22Rv1 (cell line): ENCODE results near the gene CARD11.

Experiments
- ZFX ChIP-seq: fragments of 450-650 bp; IDR thresholded peaks from 2 replicates; pipeline ENCODE4 v1.6.1; 2017; ENCODE audit warnings: antibody characterized with exemption, borderline replicate concordance
- TF ChIP-seq, protein P1 (sequence below): fragments of 450-650 bp; IDR thresholded peaks from 2 replicates; pipeline ENCODE4 v1.5.1; 2017; ENCODE audit warnings: mild to moderate bottlenecking

DNA sequence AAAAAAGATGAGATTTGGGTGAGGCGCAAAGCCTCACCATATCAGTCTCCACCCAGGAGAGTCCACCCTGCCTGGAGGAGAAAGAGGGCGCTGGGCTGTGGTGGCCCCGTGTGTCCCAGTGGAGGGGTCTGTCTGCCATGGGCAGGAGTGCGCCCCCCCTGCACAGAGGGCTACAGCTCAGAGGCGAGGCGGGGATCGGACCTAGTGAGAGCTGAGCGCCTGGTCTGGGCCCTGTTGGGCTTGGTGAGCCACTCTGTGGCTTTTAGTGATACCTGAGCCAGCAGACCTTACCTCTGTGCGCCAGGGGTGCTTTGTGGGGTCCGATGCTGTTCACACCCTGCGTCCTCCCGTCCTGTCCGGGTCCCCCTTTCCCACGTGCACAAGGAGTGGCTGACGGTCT is 173.7 kb downstream of the CARD11 start:
- TF ChIP-seq, protein P1, sequence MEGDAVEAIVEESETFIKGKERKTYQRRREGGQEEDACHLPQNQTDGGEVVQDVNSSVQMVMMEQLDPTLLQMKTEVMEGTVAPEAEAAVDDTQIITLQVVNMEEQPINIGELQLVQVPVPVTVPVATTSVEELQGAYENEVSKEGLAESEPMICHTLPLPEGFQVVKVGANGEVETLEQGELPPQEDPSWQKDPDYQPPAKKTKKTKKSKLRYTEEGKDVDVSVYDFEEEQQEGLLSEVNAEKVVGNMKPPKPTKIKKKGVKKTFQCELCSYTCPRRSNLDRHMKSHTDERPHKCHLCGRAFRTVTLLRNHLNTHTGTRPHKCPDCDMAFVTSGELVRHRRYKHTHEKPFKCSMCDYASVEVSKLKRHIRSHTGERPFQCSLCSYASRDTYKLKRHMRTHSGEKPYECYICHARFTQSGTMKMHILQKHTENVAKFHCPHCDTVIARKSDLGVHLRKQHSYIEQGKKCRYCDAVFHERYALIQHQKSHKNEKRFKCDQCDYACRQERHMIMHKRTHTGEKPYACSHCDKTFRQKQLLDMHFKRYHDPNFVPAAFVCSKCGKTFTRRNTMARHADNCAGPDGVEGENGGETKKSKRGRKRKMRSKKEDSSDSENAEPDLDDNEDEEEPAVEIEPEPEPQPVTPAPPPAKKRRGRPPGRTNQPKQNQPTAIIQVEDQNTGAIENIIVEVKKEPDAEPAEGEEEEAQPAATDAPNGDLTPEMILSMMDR: no peak
- no peak for TF ChIP-seq ZFX
